Naive thymus-derived CD4-positive, alpha-beta T cell (primary cell): Measurements from ENCODE around the gene FANCB. TPM values are rescaled to one million over a fixed set of nuclear protein-coding genes. Genes with fewer than 3 reads are reported as not detected.

Experiments
- ATAC-seq: fragments of 150-1000 bp; cut with Tn5 transposase; 2 replicates; pipeline ENCODE4 v1.10.0; 2021; ENCODE audit warnings: mild to moderate bottlenecking, moderate library complexity
- CTCF ChIA-PET: fragments of 350-600 bp; sonication (Branson Sonifier 250); formaldehyde crosslinking; loops from one replicate; lab custom pipeline; 2021; ENCODE audit warnings: antibody characterized with exemption; lab: Charles Lee
- POLR2A ChIA-PET: fragments of 350-600 bp; sonication (Branson Sonifier 250); formaldehyde crosslinking; loops from one replicate; lab custom pipeline; 2021; ENCODE audit warnings: antibody characterized with exemption, inconsistent platforms; lab: Charles Lee
- DNase-seq, 9 donors: peaks; one replicate each; pipeline versions ENCODE4 v3.0.0 to v3.0.0-alpha.2; 2020 to 2022; ENCODE audit warnings: mixed read lengths in 1 of 9
- H3K27ac ChIP-seq: one replicate; pipeline ENCODE4 v1.7.0; 2013; ENCODE audit warnings: mild to moderate bottlenecking, low read depth, low read length, moderate library complexity
- H3K27me3 ChIP-seq, 2 donors: one replicate each; pipeline ENCODE4 v1.7.0; 2013; ENCODE audit warnings: low read length in 2 of 2, mild to moderate bottlenecking in 2 of 2, moderate library complexity in 2 of 2; ENCODE audit not compliant: control insufficient read depth in 2 of 2, insufficient read depth in 2 of 2
- H3K36me3 ChIP-seq, 3 experiments: 1 replicate in 2 of 3; 2 replicates in 1 of 3; pipeline ENCODE4 v1.7.0; 2013; ENCODE audit warnings: low read length in 3 of 3, mild to moderate bottlenecking in 3 of 3, moderate library complexity in 1 of 3; ENCODE audit not compliant: insufficient read depth in 3 of 3, control insufficient read depth in 2 of 3
- H3K4me1 ChIP-seq, 2 donors: one replicate each; pipeline ENCODE4 v1.7.0; 2013; ENCODE audit warnings: low read length in 2 of 2, mild to moderate bottlenecking in 2 of 2, moderate library complexity in 1 of 2; ENCODE audit not compliant: control insufficient read depth in 2 of 2, insufficient read depth in 2 of 2
- H3K4me3 ChIP-seq: 2 replicates; pipeline ENCODE4 v1.7.0; 2013; ENCODE audit warnings: mild to moderate bottlenecking, low read length
- H3K9me3 ChIP-seq, 3 experiments: 1 replicate in 2 of 3; 2 replicates in 1 of 3; pipeline ENCODE4 v1.7.0; 2013; ENCODE audit warnings: low read length in 3 of 3; ENCODE audit not compliant: control insufficient read depth in 2 of 3
- H3K27ac Mint-ChIP-seq, 9 donors: one replicate each; pipeline ENCODE4 v1.8.0; 2020 to 2022; ENCODE audit warnings: mixed read lengths in 9 of 9, mild to moderate bottlenecking in 8 of 9, moderate library complexity in 5 of 9, inconsistent platforms in 2 of 9
- H3K27me3 Mint-ChIP-seq, 5 donors: one replicate each; pipeline ENCODE4 v1.8.0; 2021 to 2022; ENCODE audit warnings: mixed read lengths in 5 of 5, mild to moderate bottlenecking in 1 of 5
- H3K36me3 Mint-ChIP-seq, 5 donors: one replicate each; pipeline ENCODE4 v1.8.0; 2020 to 2022; ENCODE audit warnings: mixed read lengths in 5 of 5, mild to moderate bottlenecking in 3 of 5, inconsistent platforms in 1 of 5
- H3K4me1 Mint-ChIP-seq, 7 donors: one replicate each; pipeline ENCODE4 v1.8.0; 2020 to 2022; ENCODE audit warnings: mixed read lengths in 7 of 7, mild to moderate bottlenecking in 3 of 7, inconsistent platforms in 1 of 7
- H3K4me3 Mint-ChIP-seq, 10 donors: one replicate each; pipeline ENCODE4 v1.8.0; 2020 to 2022; ENCODE audit warnings: mild to moderate bottlenecking in 10 of 10, mixed read lengths in 10 of 10, moderate library complexity in 6 of 10, inconsistent platforms in 2 of 10
- H3K9me3 Mint-ChIP-seq, 11 donors: one replicate each; pipeline ENCODE4 v1.8.0; 2020 to 2022; ENCODE audit warnings: mixed read lengths in 11 of 11, mild to moderate bottlenecking in 4 of 11, inconsistent platforms in 1 of 11, moderate library complexity in 1 of 11
- intact Hi-C, 2 donors: fragments of 100-400 bp; cut with micrococcal nuclease; formaldehyde crosslinking; loops; one replicate each; pipeline ENCODE4 v1.15.1; 2023
- polyA plus RNA-seq, 2 donors: library from polyadenylated mRNA; unstranded; fragments of 300-500 nt; fragmentation: Illumina TruSeq; gene quantifications; one replicate each; pipeline ENCODE4 v1.2.3, GENCODE V29; 2021
- total RNA-seq, 6 experiments: library from RNA in 5 of 6; stranded (reverse) in 5 of 6; gene quantifications; 1 replicate in 5 of 6; 2 replicates in 1 of 6; pipeline ENCODE4 v1.2.3 and lab custom pipeline; 2021 to 2026

The FANCB gene
- 1 to 10 TPM; 3.3 to 8.3 (median 4.0) TPM for total RNA-seq
- 1 to 10 TPM in 1 of 2 donors, under 1 TPM in 1; 0.55 to 1.4 TPM for polyA plus RNA-seq
- 3.6 reads per million, percentile 19 among the genes with 10 or more reads in this experiment for total RNA-seq (lab: John Stamatoyannopoulos, UW)

DNA sequence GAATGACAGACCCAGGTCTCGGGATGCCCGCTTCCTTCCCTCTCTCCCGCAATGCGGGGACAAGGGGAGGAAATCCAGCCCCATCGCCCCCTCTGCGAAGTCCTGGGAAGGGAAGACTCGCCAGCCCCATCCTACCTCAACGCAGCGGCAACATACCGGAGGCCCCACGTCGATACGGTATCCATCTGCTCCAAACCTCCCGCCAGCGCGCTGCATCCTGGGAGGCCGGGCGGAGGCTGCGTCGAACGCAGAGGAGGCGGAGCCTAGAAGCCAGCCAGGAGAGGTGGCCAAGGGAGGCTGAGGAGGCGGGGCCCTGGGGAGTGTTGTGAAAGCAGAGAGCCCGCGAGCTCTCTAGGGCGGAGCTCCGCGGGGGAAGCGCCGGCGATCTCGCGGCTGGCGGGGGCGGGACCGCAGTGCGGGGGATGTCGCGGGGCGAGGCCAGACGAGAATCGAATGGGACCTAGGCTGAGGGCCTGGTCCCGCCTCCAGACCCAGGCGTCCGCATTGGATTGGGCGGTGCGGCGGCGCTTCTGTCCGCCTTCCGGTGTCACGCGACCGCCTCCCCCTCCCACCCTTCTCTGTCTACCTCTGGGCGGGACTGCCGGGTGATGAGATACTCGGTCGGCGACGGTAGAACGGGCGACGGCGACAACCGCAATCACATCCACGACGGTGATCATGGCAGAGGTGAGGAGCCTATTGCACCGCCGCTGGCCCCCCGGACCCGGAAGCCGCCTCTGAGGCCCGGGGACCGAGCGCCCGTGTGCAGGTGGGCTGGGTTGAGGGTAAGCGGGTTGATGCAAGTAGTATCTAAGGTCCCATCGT, at the start of gene FANCB, which contains the start of gene MOSPD2:
FANCB (minus strand) TSS at position 219 of the 825 bp plus-strand sequence. CDS start 7,559 bp downstream, outside the sequence.
MOSPD2 (plus strand) TSS at position 571 of the 825 bp plus-strand sequence; CDS start at position 679, 108 bp downstream.
- Histone ChIP-seq H3K27ac (peak within 1 kb of the TSS; percentile 76), H3K4me1 (peaks cover 4 to 9% of the 10 kb centered on the region in 2 donors), H3K9me3 (no peaks in the 10 kb centered on the region), H3K4me3 (peak within 1 kb of the TSS; percentile 76), H3K36me3 (no peaks in the 10 kb centered on the region), H3K27me3 (no peaks in the 10 kb centered on the region)
- Mint-ChIP-seq H3K27ac (peak within 1 kb of the TSS; percentile 75 to 93 (median 88)), H3K27me3 (no peaks in the 10 kb centered on the region), H3K36me3 (peaks cover 0 to 13% (median 7%) of the 10 kb centered on the region in 5 donors), H3K4me1 (peaks cover 0 to 34% (median 14%) of the 10 kb centered on the region in 7 donors), H3K9me3 (peaks cover 0 to 2% (median 0%) of the 10 kb centered on the region in 11 donors), H3K4me3 (peak within 1 kb of the TSS; percentile 82 to 94 (median 88))
- CTCF ChIA-PET: no interaction called here
- peak; percentile 95 for ATAC-seq
- peak; percentile 83 to 96 (median 93) for DNase-seq
- intact Hi-C loops: loop anchor here (1.0 to 10.0 kb wide), 16 partner anchors 270 to 1994 kb away; partner anchors contain the start of genes OFD1 (in 2 of the 2), PIGA (in 2 of the 2), TRAPPC2 (in 2 of the 2) and AP1S2 (in 1 of the 2)
- POLR2A ChIA-PET: interaction anchor here (1.5 kb wide), 1 partner anchor 462 kb away, joined by 5 read pairs; no protein-coding TSS in a partner anchor

DNA sequence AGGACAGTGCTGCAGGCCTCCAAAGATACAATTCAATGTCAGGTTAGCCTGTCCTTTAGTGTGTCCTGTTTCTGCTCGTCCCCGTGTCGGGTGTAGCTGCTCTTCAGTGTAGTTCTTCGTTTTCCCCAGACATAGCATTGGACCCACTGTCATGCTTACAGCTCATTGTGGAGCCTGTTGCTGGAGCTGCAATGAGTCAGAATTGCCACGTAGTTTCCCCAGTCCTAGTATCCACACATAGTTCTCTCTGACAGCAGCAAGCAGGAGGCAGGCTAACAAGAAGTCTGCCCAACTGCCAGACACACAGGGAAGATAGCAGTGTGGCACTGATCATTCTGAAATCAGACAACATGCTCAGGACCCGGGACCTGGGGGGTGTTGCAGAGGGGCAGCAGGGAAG, 49.6 kb upstream of the FANCB start:
- intact Hi-C loops: no loop called here
- no peak overlapping the region for H3K4me3 ChIP-seq
- no peaks in the 10 kb centered on the region for H3K4me1 Mint-ChIP-seq
- ChIA-PET CTCF (no interaction called here), POLR2A (no interaction called here)
- no peaks in the 10 kb centered on the region for H3K4me1 ChIP-seq
- no peaks in the 10 kb centered on the region for H3K9me3 ChIP-seq
- peaks cover 0 to 3% (median 0%) of the 10 kb centered on the region in 3 experiments for H3K36me3 ChIP-seq
- DNase-seq (no peak), ATAC-seq (no peak)
- no peak overlapping the region for H3K27ac ChIP-seq
- no peaks in the 10 kb centered on the region for H3K27me3 Mint-ChIP-seq
- no peak overlapping the region for H3K4me3 Mint-ChIP-seq
- peaks cover 0 to 14% (median 7%) of the 10 kb centered on the region in 5 donors for H3K36me3 Mint-ChIP-seq
- H3K27me3 ChIP-seq: no peaks in the 10 kb centered on the region
- H3K9me3 Mint-ChIP-seq: no peaks in the 10 kb centered on the region
- H3K27ac Mint-ChIP-seq: peak overlapping the region in 1 of 9 donors; percentile 7

GRCh38 chrX:14920196-14920595, 47.3 kb upstream of the FANCB start:
- ChIA-PET CTCF (no interaction called here), POLR2A (no interaction called here)
- H3K4me1 ChIP-seq: no peaks in the 10 kb centered on the region
- no peak overlapping the region for H3K4me3 ChIP-seq
- H3K27ac ChIP-seq: no peak overlapping the region
- H3K4me3 Mint-ChIP-seq: no peak overlapping the region
- peaks cover 0 to 16% (median 0%) of the 10 kb centered on the region in 3 experiments for H3K36me3 ChIP-seq
- ATAC-seq: no peak
- no peaks in the 10 kb centered on the region for H3K9me3 Mint-ChIP-seq
- H3K27me3 ChIP-seq: no peaks in the 10 kb centered on the region
- H3K4me1 Mint-ChIP-seq: no peaks in the 10 kb centered on the region
- no peaks in the 10 kb centered on the region for H3K9me3 ChIP-seq
- H3K36me3 Mint-ChIP-seq: peaks cover 0 to 24% (median 8%) of the 10 kb centered on the region in 5 donors
- intact Hi-C loops: no loop called here
- no peak for DNase-seq
- H3K27me3 Mint-ChIP-seq: no peaks in the 10 kb centered on the region
- no peak overlapping the region for H3K27ac Mint-ChIP-seq

- H3K4me3 Mint-ChIP-seq: no peak overlapping the region
- no peak overlapping the region for H3K27ac ChIP-seq
- no peaks in the 10 kb centered on the region for H3K4me1 ChIP-seq
- DNase-seq (no peak), ATAC-seq (no peak)
- peak overlapping the region in 2 of 9 donors; percentile 25 to 44 for H3K27ac Mint-ChIP-seq
- H3K36me3 ChIP-seq: peaks cover 0 to 16% (median 0%) of the 10 kb centered on the region in 3 experiments
- H3K4me3 ChIP-seq: no peak overlapping the region
- CTCF ChIA-PET: no interaction called here
- H3K9me3 Mint-ChIP-seq: no peaks in the 10 kb centered on the region
- H3K27me3 ChIP-seq: no peaks in the 10 kb centered on the region
- H3K4me1 Mint-ChIP-seq: no peaks in the 10 kb centered on the region
- no peaks in the 10 kb centered on the region for H3K9me3 ChIP-seq
- no peaks in the 10 kb centered on the region for H3K27me3 Mint-ChIP-seq
- intact Hi-C loops: no loop called here
- H3K36me3 Mint-ChIP-seq: peaks cover 0 to 27% (median 8%) of the 10 kb centered on the region in 5 donors
- POLR2A ChIA-PET: no interaction called here
Measured at GRCh38 chrX:14919407-14919806, 46.5 kb upstream of the FANCB start.

DNA sequence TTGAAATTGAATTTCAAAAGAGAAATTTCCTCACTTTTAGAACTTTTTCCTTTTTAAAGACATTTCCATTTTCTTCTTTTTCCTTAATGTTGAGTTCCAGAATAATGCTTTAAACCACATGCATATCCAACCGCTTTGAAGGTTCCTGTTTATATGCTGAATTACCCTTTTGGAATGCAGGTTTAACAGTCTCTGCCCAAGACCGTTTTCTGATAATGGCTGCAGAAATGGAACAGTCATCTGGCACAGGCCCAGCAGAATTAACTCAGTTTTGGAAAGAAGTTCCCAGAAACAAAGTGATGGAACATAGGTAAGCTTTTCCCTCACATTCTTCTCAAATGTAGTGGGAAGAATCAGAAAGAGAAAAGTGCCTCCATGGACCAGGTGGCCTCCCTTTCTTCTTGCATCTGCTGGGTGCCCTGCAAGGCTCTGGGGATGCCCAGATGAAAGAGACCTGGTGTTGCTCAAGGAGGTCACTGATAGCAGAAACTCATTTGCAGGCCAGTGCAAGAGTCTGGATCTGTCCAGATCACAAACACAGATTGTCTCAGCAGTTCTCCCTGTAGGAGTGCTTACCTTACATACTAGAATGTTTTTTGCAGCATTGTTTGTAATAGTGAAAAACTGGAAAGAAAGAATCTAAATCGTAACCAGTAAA, 43.3 kb upstream of the FANCB start:
- DNase-seq (no peak), ATAC-seq (no peak)
- Histone ChIP-seq H3K4me3 (no peak overlapping the region), H3K4me1 (no peaks in the 10 kb centered on the region), H3K36me3 (peaks cover 0 to 16% (median 0%) of the 10 kb centered on the region in 3 experiments), H3K27me3 (no peaks in the 10 kb centered on the region), H3K27ac (no peak overlapping the region), H3K9me3 (no peaks in the 10 kb centered on the region)
- no peaks in the 10 kb centered on the region for H3K27me3 Mint-ChIP-seq
- intact Hi-C loops: no loop called here
- ChIA-PET POLR2A (no interaction called here), CTCF (no interaction called here)
- H3K4me3 Mint-ChIP-seq: no peak overlapping the region
- peaks cover 0 to 33% (median 14%) of the 10 kb centered on the region in 5 donors for H3K36me3 Mint-ChIP-seq
- H3K4me1 Mint-ChIP-seq: peaks cover 0 to 4% (median 0%) of the 10 kb centered on the region in 7 donors
- no peaks in the 10 kb centered on the region for H3K9me3 Mint-ChIP-seq
- H3K27ac Mint-ChIP-seq: no peak overlapping the region

- no peaks in the 10 kb centered on the region for H3K4me1 ChIP-seq
- Mint-ChIP-seq H3K4me3 (no peak overlapping the region), H3K27ac (no peak overlapping the region), H3K9me3 (no peaks in the 10 kb centered on the region), H3K36me3 (peaks cover 0 to 38% (median 14%) of the 10 kb centered on the region in 5 donors), H3K4me1 (peaks cover 0 to 4% (median 0%) of the 10 kb centered on the region in 7 donors), H3K27me3 (no peaks in the 10 kb centered on the region)
- no peaks in the 10 kb centered on the region for H3K9me3 ChIP-seq
- ATAC-seq (no peak), DNase-seq (no peak)
- peaks cover 0 to 16% (median 0%) of the 10 kb centered on the region in 3 experiments for H3K36me3 ChIP-seq
- intact Hi-C loops: no loop called here
- no peaks in the 10 kb centered on the region for H3K27me3 ChIP-seq
- POLR2A ChIA-PET: no interaction called here
- no peak overlapping the region for H3K27ac ChIP-seq
- CTCF ChIA-PET: no interaction called here
- no peak overlapping the region for H3K4me3 ChIP-seq
Measured at GRCh38 chrX:14915596-14915995, 42.7 kb upstream of the FANCB start.
